ENCODE measurements around the gene MANSC4.

Gene MANSC4

GRCh38 chr12:27779920-27780611 lies at the start of gene MANSC4, which contains the start of gene KLHL42:
MANSC4 (minus strand) TSS chr12:27780236; CDS start chr12:27771276, 8,960 bp downstream.
KLHL42 (plus strand) TSS chr12:27780233; CDS start chr12:27780331, 98 bp downstream.
- DNase-seq, result peak; percentile 85

- no peak for DNase-seq
Observed at GRCh38 chr12:27828196-27828595, 48.2 kb upstream of the MANSC4 start.

- DNase-seq, result no peak
Observed at GRCh38 chr12:27826076-27826475, 46.0 kb upstream of the MANSC4 start.

GRCh38 chr12:27824126-27824842 lies 44.2 kb upstream of the MANSC4 start:
- DNase-seq, result no peak

- no peak for DNase-seq
Observed at GRCh38 chr12:27823038-27823437, 43.0 kb upstream of the MANSC4 start.

GRCh38 chr12:27822076-27822712 lies 42.2 kb upstream of the MANSC4 start:
- no peak for DNase-seq

- peak; percentile 88 for DNase-seq
Observed at GRCh38 chr12:27821259-27821973, 41.4 kb upstream of the MANSC4 start.

- no peak for DNase-seq
Observed at GRCh38 chr12:27820564-27820963, 40.5 kb upstream of the MANSC4 start.

- DNase-seq, result no peak
Observed at GRCh38 chr12:27818401-27818918, 38.4 kb upstream of the MANSC4 start.

GRCh38 chr12:27817766-27818165 lies 37.7 kb upstream of the MANSC4 start:
- DNase-seq, result no peak

- no peak for DNase-seq
Observed at GRCh38 chr12:27814851-27815591, 35.0 kb upstream of the MANSC4 start.

GRCh38 chr12:27814411-27814810 lies 34.4 kb upstream of the MANSC4 start:
- no peak for DNase-seq

- no peak for DNase-seq
Observed at GRCh38 chr12:27812502-27812901, 32.5 kb upstream of the MANSC4 start.

GRCh38 chr12:27810756-27811155 lies 30.7 kb upstream of the MANSC4 start:
- DNase-seq, result no peak

- no peak for DNase-seq
Observed at GRCh38 chr12:27808841-27809240, 28.8 kb upstream of the MANSC4 start.

GRCh38 chr12:27807063-27807703 lies 27.1 kb upstream of the MANSC4 start:
- no peak for DNase-seq

- peak; percentile 64 for DNase-seq
Observed at GRCh38 chr12:27806259-27806658, 26.2 kb upstream of the MANSC4 start.

- no peak for DNase-seq
Observed at GRCh38 chr12:27805238-27805637, 25.2 kb upstream of the MANSC4 start.

GRCh38 chr12:27802936-27803335 lies 22.9 kb upstream of the MANSC4 start:
- DNase-seq, result no peak

GRCh38 chr12:27802511-27802910 lies 22.5 kb upstream of the MANSC4 start:
- no peak for DNase-seq

GRCh38 chr12:27801630-27802029 lies 21.6 kb upstream of the MANSC4 start:
- DNase-seq, result no peak

GRCh38 chr12:27800819-27801218 lies 20.8 kb upstream of the MANSC4 start:
- no peak for DNase-seq

Measured in hematopoietic multipotent progenitor cell treated with erythropoietin and hydrocortisone succinate and interleukin-3 and kit ligand, for 4 days (in vitro differentiated cells).